Keratinocyte (primary cell): ENCODE results near the gene TTC31. TPM values are rescaled to one million over a fixed set of nuclear protein-coding genes. Genes with fewer than 3 reads are reported as not detected.

Experiments
- DNase-seq: peaks from one replicate; pipeline ENCODE4 v3.0.0-alpha.2; 2011; ENCODE audit warnings: low read depth, missing footprints, low spot score
- FAIRE-seq: peaks from 2 replicates; lab custom pipeline; 2011; peaks lifted over from hg19 to GRCh38; lab: Jason Lieb, UNC
- H2AFZ ChIP-seq: 2 replicates; pipeline ENCODE4 v1.6.0; 2012; ENCODE audit warnings: low read length, control low read depth, inconsistent platforms; ENCODE audit not compliant: control insufficient read depth
- H3K27ac ChIP-seq: 2 replicates; pipeline ENCODE4 v1.5.1; 2011; ENCODE audit warnings: low read length; ENCODE audit not compliant: control insufficient read depth, insufficient read depth
- H3K27me3 ChIP-seq: 3 replicates; pipeline ENCODE4 v1.6.0; 2011; ENCODE audit warnings: low read length; ENCODE audit not compliant: control insufficient read depth, insufficient read depth; ENCODE audit errors: extremely low read depth
- H3K36me3 ChIP-seq, 2 experiments: 2 replicates in 1 of 2; 3 replicates in 1 of 2; pipeline ENCODE4 v1.5.1; 2011; ENCODE audit warnings: low read length in 2 of 2, mild to moderate bottlenecking in 1 of 2; ENCODE audit not compliant: control insufficient read depth in 2 of 2, insufficient read depth in 2 of 2; ENCODE audit errors: extremely low read depth in 1 of 2
- H3K4me1 ChIP-seq: 3 replicates; pipeline ENCODE4 v1.5.1; 2011; ENCODE audit warnings: low read length; ENCODE audit not compliant: control insufficient read depth, insufficient read depth; ENCODE audit errors: extremely low read depth
- H3K4me2 ChIP-seq: 3 replicates; pipeline ENCODE4 v1.6.0; 2011; ENCODE audit warnings: low read depth, low read length; ENCODE audit not compliant: control insufficient read depth, insufficient read depth; ENCODE audit errors: extremely low read depth
- H3K4me3 ChIP-seq, 3 experiments: fragments of 200-600 bp in 1 of 3; sonication (generic) in 1 of 3; 2 replicates in 2 of 3; 3 replicates in 1 of 3; pipeline ENCODE4 v1.5.1; 2011 to 2016; ENCODE audit warnings: low read length in 3 of 3, mild to moderate bottlenecking in 3 of 3, control low read depth in 2 of 3, inconsistent platforms in 1 of 3, low read depth in 1 of 3, mixed read lengths in 1 of 3, mixed run types in 1 of 3, moderate library complexity in 1 of 3; ENCODE audit not compliant: control insufficient read depth in 2 of 3, insufficient read depth in 2 of 3; ENCODE audit errors: extremely low read depth in 1 of 3
- H3K79me2 ChIP-seq: 2 replicates; pipeline ENCODE4 v1.6.0; 2012; ENCODE audit warnings: low read length; ENCODE audit not compliant: control insufficient read depth, insufficient read depth
- H3K9ac ChIP-seq: 3 replicates; pipeline ENCODE4 v1.6.0; 2011; ENCODE audit warnings: low read length; ENCODE audit not compliant: control insufficient read depth, insufficient read depth; ENCODE audit errors: extremely low read depth
- H3K9me1 ChIP-seq: 3 replicates; pipeline ENCODE4 v1.6.0; 2011; ENCODE audit warnings: low read length; ENCODE audit not compliant: control insufficient read depth, insufficient read depth; ENCODE audit errors: extremely low read depth
- H3K9me3 ChIP-seq: 2 replicates; pipeline ENCODE4 v1.5.1; 2012; ENCODE audit warnings: low read depth, low read length; ENCODE audit not compliant: control insufficient read depth
- H4K20me1 ChIP-seq: 3 replicates; pipeline ENCODE4 v1.6.0; 2011; ENCODE audit warnings: low read length; ENCODE audit not compliant: control insufficient read depth, insufficient read depth; ENCODE audit errors: extremely low read depth
- EZH2 ChIP-seq: IDR thresholded peaks from one replicate; pipeline ENCODE4 v1.6.1; 2012; ENCODE audit warnings: inconsistent platforms, mild to moderate bottlenecking, low read length, moderate library complexity
- dilution Hi-C: fragments of 300-500 bp; cut with MboI; formaldehyde crosslinking; loops from one replicate; pipeline ENCODE4 v1.7.0; 2020; ENCODE audit warnings: low sequenced_read_pairs; ENCODE audit not compliant: extremely low pct_ligation_motif_present
- polyA minus RNA-seq, 3 experiments: library from RNA; depleted of rRNA, polyadenylated mRNA; stranded (reverse); fragments of >200 nt; gene quantifications; 1 replicate in 1 of 3; 2 replicates in 1 of 3; 3 replicates in 1 of 3; pipeline ENCODE4 v1.2.3, GENCODE V29; 2011
- polyA plus RNA-seq, 5 experiments: library from polyadenylated mRNA; depleted of rRNA in 3 of 5; stranded (reverse) in 3 of 5; stranded (forward) in 1 of 5; unstranded in 1 of 5; fragments of >200 nt; gene quantifications; 1 replicate in 1 of 5; 2 replicates in 3 of 5; 3 replicates in 1 of 5; pipeline versions ENCODE4 v1.2.1 to v1.2.3, GENCODE V29; 2011 to 2012; ENCODE audit warnings: missing spikeins in 2 of 5, low read depth in 1 of 5, low replicate concordance in 1 of 5
- TF ChIP-seq, protein P1 (sequence below), 3 experiments: IDR thresholded peaks in 1 of 3; conservative IDR thresholded peaks in 1 of 3; optimal IDR thresholded peaks in 1 of 3; 2 replicates in 2 of 3; 3 replicates in 1 of 3; pipeline versions ENCODE3 to v1.5.1; 2011; ENCODE audit warnings: low read length in 3 of 3, mild to moderate bottlenecking in 3 of 3, moderate library complexity in 2 of 3, control low read depth in 1 of 3, inconsistent platforms in 1 of 3; ENCODE audit not compliant: insufficient read depth in 2 of 3; ENCODE audit errors: extremely low read depth in 1 of 3

TTC31 gene
- polyA plus RNA-seq = 16.8 to 18.2 TPM (median 17.7 TPM) in 3 replicates
- polyA plus RNA-seq (2011; ENCODE audit: low read depth) = 4.4 TPM
- 11.3 TPM in 2 replicates for polyA plus RNA-seq (2011; cell fraction: cytosol; rRNA removed)
- polyA plus RNA-seq (2011; cell fraction: nucleus; rRNA removed) = 47.0 and 54.2 TPM in 2 replicates
- 9.2 and 14.7 TPM in 2 replicates for polyA plus RNA-seq (2012; ENCODE audit: low replicate concordance)
- 14.8 to 18.3 TPM (median 15.2 TPM) in 3 replicates for polyA minus RNA-seq
- 10.7 TPM for polyA minus RNA-seq (2011; cell fraction: cytosol; rRNA and poly(A)+ RNA removed)
- 11.4 and 15.8 TPM in 2 replicates for polyA minus RNA-seq (2011; cell fraction: nucleus; rRNA and poly(A)+ RNA removed)

DNA sequence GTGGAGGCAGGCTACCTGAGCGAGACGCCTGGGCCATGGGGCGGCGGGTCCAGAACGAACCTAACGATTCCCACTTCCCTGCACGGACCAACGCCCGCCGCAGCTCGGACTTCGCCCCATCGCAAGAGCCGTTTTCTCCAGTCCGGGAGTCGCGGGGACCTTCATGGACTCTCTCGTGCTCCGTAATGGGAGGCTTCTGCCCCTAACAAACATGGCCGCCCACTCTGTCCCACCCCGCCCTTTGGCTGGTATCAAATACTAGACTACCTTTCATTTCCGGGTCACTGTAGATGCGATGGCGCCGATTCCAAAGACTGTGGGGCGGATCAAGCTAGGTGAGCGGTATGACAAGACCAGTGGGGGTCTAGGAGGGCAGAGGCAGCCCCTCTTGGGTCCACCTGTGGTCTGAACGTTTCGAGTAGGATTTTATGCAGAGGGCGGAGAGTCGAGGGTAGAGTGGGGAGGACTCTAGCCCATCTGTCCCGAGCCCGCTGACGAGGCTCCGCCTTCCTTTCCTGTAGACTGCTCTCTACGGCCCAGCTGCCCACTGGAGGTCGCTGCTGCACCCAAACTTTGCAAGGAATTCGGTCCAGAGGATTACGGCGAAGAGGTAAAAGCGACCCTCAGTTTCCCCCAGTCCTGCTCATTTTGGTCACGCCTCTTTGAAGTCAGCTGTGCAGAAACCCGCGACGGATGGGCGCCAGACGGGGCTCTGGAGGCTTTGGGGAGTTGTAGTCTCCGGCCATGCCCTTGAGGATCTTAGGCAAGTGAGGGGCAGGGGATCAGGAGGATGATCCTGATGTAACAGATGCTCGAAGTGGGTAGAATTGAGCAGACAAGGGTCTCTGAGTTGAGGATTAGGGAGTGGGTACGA lies at the start of gene TTC31, which contains the start of gene CCDC142:
Gene TTC31, plus strand, starts transcription at position 281 of the 874 bp plus-strand sequence. Its CDS starts 15 bp downstream, at position 296.
Gene CCDC142, minus strand, starts transcription at position 198 of the 874 bp plus-strand sequence. Its CDS starts 161 bp downstream, at position 37.
- TF ChIP-seq, protein P1, sequence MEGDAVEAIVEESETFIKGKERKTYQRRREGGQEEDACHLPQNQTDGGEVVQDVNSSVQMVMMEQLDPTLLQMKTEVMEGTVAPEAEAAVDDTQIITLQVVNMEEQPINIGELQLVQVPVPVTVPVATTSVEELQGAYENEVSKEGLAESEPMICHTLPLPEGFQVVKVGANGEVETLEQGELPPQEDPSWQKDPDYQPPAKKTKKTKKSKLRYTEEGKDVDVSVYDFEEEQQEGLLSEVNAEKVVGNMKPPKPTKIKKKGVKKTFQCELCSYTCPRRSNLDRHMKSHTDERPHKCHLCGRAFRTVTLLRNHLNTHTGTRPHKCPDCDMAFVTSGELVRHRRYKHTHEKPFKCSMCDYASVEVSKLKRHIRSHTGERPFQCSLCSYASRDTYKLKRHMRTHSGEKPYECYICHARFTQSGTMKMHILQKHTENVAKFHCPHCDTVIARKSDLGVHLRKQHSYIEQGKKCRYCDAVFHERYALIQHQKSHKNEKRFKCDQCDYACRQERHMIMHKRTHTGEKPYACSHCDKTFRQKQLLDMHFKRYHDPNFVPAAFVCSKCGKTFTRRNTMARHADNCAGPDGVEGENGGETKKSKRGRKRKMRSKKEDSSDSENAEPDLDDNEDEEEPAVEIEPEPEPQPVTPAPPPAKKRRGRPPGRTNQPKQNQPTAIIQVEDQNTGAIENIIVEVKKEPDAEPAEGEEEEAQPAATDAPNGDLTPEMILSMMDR (optimal IDR thresholded peaks at IDR 0.05 in 1 of 3, IDR thresholded peaks at IDR 0.05 in 1 of 3, conservative IDR thresholded peaks at IDR 0.05 in 1 of 3; ENCODE audit: extremely low read depth in 1 of 3, insufficient read depth in 2 of 3, low read length in 3 of 3) = peak; percentile 89 to 92 (median 92)
- TF ChIP-seq EZH2 = no peak
- Histone ChIP-seq H3K9ac (peak within 1 kb of the TSS; percentile 84), H3K4me1 (peaks cover 18% of the 10 kb centered on the region), H4K20me1 (no peaks in the 10 kb centered on the region), H3K79me2 (peaks cover 35% of the 10 kb centered on the region), H2AFZ (peak within 1 kb of the TSS; percentile 97), H3K4me2 (peak within 1 kb of the TSS; percentile 84), H3K4me3 (peak within 1 kb of the TSS; percentile 92 to 97 (median 95)), H3K9me3 (no peaks in the 10 kb centered on the region), H3K9me1 (no peaks in the 10 kb centered on the region), H3K36me3 (peaks cover 0 to 7% of the 10 kb centered on the region in 2 experiments), H3K27ac (peak within 1 kb of the TSS; percentile 82), H3K27me3 (no peaks in the 10 kb centered on the region)
- dilution Hi-C loops = no loop called here
- DNase-seq = no peak
- FAIRE-seq = peak; percentile 76

GRCh38 chr2:74436111-74436805 lies 46.6 kb upstream of the TTC31 start:
- peaks cover 27% of the 10 kb centered on the region for H4K20me1 ChIP-seq
- peaks cover 31% of the 10 kb centered on the region for H3K4me1 ChIP-seq
- no peak for DNase-seq
- H3K4me2 ChIP-seq = no peak overlapping the region
- peaks cover 92% of the 10 kb centered on the region for H3K79me2 ChIP-seq
- peaks cover 8% of the 10 kb centered on the region for H3K9me1 ChIP-seq
- no peak overlapping the region for H3K4me3 ChIP-seq
- no peak overlapping the region for H3K9ac ChIP-seq
- no peak for FAIRE-seq
- no peaks in the 10 kb centered on the region for H3K27me3 ChIP-seq
- no peak overlapping the region for H3K27ac ChIP-seq
- H2AFZ ChIP-seq = no peak overlapping the region
- H3K9me3 ChIP-seq = no peaks in the 10 kb centered on the region
- H3K36me3 ChIP-seq = peaks cover 27 to 65% of the 10 kb centered on the region in 2 experiments
- dilution Hi-C loops = no loop called here
- no peak for TF ChIP-seq EZH2
- TF ChIP-seq, protein P1 (optimal IDR thresholded peaks at IDR 0.05 in 1 of 3, IDR thresholded peaks at IDR 0.05 in 1 of 3, conservative IDR thresholded peaks at IDR 0.05 in 1 of 3; ENCODE audit: extremely low read depth in 1 of 3, insufficient read depth in 2 of 3, low read length in 3 of 3) = no peak
